ENCODE data around the gene HTR4.

DNA sequence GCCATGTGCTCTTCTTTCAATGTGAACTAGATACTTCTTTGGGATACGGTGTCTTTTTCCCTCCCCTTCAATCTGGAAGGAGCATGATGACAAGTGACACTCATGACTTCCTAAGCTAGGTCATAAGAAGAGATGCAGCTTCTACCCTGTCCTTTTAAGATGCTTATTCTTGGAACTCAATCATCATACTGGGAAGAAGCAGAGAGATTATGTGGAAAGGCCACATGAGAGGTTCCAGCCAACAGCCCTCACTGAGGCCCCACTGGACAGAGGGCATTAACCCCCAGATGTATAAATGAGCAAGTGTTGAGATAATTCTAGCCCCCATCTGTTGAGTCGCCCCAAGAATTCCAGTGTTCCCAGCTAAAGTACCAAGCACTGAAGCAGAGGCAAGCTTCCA is 29.3 kb upstream of the HTR4 start:
- no peak for TF ChIP-seq CTCF (IDR thresholded peaks at IDR 0.05; ENCODE audit: low read depth, low read length)
- no peak for TF ChIP-seq EZH2phosphoT487 (IDR thresholded peaks at IDR 0.05; ENCODE audit: low read depth)
